ENCODE data around the gene ATG10.
"Not testable (repeated sequence)": the region's sequence is repeated elsewhere in the genome, so short reads cannot be mapped to it uniquely, and the experiment has no call there.

ATG10 gene

DNA sequence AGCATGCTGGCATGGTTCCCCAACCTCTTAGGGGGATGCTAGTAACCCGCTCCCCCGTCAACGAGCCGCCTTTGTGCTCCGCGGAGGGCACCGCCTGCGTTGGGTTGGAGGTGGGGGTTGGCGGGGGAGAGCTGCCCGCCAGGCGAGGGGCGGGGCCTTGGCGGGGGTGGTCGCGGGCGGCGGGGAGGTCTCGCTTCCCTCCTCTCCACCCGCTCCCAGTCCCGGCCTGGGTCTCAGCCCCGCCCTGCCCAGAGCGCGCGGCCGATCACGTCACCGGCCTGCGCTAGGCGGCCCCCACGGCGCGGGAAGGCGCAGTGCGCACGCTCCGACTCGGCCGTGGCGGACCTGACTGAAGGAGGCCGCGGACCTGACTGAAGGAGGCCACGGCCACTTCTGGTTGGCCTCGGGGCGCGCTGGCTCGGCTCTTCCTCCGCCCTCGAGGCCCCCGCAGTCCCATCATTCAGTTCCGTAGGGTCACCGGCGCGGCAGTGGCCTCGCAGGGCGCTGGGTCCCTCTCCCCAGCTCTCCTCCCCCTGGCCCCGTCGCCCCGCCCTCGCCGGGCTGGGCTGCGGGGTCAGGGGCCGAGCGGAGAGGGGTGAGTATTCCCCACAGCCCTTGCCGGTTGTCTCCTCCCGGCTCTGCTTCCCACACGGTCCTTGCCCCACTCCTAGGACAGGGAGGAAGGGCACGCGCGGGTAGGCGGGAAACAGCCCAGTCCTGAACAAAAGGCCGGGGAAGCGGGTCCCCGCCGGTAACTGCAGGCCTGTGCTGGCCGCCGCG lies at the start of gene ATG10:
TSS of gene ATG10 (plus strand) at position 312 of the 780 bp plus-strand sequence. CDS start 15,548 bp downstream, outside the sequence.
- DNase-seq (ENCODE audit: low read depth in 1 of 2, low spot score in 1 of 2), result peak; percentile 71 to 84

DNA sequence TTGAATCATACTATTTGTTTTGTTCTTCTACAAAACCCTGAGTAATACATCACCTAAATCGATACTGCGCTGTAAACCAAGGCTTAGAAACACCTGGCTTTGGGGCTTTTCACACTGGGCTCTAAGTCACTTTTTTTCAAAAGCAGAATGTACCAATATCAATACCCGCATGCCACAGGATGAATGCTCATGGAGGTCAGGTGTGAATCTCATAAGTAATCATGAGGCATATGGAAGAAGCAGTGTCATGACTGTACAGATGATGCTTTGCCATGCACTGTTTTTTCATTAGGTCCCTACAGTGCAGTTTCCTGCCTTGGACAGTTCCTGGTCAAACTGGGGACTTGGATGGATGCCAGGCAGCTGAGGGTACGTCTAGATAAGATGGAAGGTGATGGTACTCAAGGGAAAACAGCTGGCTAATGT lies 49.0 kb upstream of the ATG10 start:
- DNase-seq (ENCODE audit: low read depth in 1 of 2, low spot score in 1 of 2), result no peak

DNA sequence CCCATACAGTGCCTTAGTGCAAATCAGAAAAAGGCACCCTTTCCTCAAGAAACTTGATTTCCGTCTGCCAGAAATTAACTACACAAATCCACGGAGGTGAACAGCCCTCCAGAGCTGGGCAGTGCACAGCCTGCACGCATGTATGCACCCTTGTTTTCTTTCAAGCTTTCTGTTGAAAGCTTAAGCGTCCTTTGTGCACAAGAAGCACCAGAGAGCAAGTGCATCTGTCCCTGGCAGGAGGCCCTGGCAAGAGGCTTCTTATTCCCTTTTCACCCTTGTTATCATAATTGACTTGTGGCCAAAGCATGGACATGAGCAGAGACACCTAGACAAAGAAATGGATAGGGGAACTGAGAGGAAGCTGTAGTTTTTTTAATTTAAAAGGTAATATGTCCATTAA lies 47.4 kb upstream of the ATG10 start:
- no peak for DNase-seq (ENCODE audit: low read depth in 1 of 2, low spot score in 1 of 2)

GRCh38 chr5:81925009-81925408 lies 46.8 kb upstream of the ATG10 start:
- DNase-seq (ENCODE audit: low read depth in 1 of 2, low spot score in 1 of 2), result no peak

DNA sequence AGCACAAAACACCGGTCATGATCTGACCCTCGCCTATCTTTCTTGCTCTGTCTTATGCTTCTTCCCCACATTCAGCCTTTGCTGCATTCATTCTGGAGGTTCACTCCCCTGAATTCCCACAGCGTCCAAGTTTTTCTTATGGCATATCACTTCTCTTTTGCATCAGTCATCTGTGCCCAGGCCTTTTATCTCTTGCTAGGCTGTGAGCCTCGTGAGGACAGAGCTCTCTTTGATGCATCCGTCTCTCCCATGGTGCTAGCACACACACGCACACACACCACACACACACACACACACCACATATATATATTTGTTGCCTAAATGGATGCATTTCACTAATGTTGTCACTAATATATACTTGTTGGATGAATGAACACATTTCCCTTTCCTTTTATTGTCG lies 45.8 kb upstream of the ATG10 start:
- no peak for DNase-seq (ENCODE audit: low read depth in 1 of 2, low spot score in 1 of 2)

DNA sequence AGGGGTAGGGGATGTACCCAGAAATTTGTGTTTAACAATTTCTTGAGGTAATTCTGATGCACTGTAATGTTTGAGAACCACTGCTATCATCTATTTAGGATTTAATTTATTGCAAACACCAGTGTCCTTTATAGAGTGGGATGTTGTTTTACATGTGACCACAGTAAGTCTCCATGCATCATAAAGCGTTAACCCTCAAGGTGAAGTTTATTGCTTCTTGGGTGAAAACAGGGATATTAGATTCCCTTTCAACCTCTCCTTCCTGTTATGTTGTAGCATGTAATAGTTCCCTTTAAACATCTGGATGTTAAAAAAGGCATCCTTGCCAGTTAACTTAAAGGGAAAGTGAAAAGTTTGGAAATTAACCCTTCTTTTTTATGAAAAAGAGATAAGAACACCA lies 35.8 kb upstream of the ATG10 start:
- no peak for DNase-seq (ENCODE audit: low read depth in 1 of 2, low spot score in 1 of 2)

DNA sequence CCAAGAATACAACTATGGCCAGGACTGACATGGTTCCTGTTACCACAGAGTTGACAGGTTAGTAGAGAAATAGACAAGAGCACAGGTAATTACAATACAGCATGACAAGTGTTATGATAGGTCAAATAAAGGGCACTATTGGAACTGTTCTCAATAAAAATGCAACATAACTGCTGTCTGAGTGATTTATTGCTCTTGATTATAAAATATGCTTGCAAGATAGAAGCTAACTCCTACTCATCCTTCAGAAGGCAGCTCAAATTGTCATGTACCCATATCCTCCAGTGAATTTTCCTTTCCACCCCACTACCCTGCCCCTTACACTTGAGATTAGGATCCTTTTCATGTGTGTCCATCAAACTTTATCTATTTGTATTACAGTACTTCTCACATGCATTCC lies 35.1 kb upstream of the ATG10 start:
- no peak for DNase-seq (ENCODE audit: low read depth in 1 of 2, low spot score in 1 of 2)

DNA sequence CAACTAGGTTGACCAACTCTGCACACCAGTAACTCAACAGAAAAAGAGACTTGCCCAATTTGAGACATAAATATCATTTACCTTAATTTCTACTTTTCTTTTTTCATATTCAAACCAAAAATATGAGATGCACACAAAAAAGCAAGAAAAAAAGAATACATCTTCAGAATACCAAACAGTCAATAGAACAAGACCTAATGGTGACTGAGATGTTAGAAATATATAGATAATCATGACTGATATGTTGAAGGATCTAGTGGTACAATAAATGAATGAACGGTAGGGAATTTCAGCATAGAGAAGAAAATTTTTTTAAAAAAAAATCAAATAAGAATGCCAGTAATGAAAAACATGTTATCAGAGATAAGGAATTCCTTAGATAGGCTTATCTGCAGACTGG lies 29.1 kb upstream of the ATG10 start:
- no peak for DNase-seq (ENCODE audit: low read depth in 1 of 2, low spot score in 1 of 2)

GRCh38 chr5:81948349-81948748 lies 23.5 kb upstream of the ATG10 start:
- DNase-seq (ENCODE audit: low read depth in 1 of 2, low spot score in 1 of 2), result no peak

- DNase-seq (ENCODE audit: low read depth in 1 of 2, low spot score in 1 of 2), result no peak
These were observed 22.4 kb upstream of the ATG10 start for GRCh38 chr5:81949462-81949861.

GRCh38 chr5:81950996-81951395 lies 20.8 kb upstream of the ATG10 start:
- no peak for DNase-seq (ENCODE audit: low read depth in 1 of 2, low spot score in 1 of 2)

GRCh38 chr5:81954796-81955195 lies 17.0 kb upstream of the ATG10 start:
- not testable (repeated sequence) for DNase-seq (ENCODE audit: low read depth in 1 of 2, low spot score in 1 of 2)

DNA sequence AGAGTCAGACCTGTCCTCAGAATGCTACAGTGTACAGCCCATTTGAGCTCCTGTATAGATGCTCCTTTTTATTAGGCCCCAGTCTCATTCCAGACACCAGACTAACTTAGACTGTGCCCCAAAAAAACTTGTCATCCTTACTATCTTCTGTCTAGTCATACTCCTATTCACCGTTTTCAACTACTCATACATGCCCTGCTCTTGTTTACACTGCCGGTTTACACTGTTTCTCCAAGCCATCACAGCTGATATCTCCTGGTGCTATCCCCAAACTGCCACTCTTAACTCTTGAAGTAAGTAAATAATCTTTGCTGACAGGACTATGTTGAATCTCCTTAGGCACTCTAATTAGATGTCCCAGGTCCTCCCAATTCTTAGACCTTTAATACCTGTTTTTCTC lies 13.7 kb upstream of the ATG10 start:
- DNase-seq (ENCODE audit: low read depth in 1 of 2, low spot score in 1 of 2), result not testable (repeated sequence)

GRCh38 chr5:81961651-81962440 lies 10.0 kb upstream of the ATG10 start:
- DNase-seq (ENCODE audit: low read depth in 1 of 2, low spot score in 1 of 2), result no peak

DNA sequence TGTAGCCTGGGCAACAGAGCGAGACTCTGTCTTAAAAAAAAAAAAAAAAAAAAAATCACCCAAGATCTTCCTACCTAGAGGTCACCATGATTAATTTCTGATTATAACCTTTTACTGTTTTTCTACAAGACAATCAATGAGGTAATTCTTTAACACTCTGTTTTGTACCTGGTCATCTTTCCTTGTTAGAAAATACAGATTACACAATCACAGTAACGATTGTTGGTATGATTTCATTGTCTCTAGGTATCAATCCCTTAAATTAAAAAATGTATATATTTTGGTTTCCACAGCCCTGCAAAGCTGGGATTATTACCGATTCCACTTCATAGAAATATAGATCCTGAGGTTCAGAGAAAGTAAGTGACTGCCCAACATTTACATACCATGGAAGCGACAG lies 8.3 kb upstream of the ATG10 start:
- DNase-seq (ENCODE audit: low read depth in 1 of 2, low spot score in 1 of 2), result no peak

GRCh38 chr5:81965524-81965923 lies 6.3 kb upstream of the ATG10 start:
- no peak for DNase-seq (ENCODE audit: low read depth in 1 of 2, low spot score in 1 of 2)

DNA sequence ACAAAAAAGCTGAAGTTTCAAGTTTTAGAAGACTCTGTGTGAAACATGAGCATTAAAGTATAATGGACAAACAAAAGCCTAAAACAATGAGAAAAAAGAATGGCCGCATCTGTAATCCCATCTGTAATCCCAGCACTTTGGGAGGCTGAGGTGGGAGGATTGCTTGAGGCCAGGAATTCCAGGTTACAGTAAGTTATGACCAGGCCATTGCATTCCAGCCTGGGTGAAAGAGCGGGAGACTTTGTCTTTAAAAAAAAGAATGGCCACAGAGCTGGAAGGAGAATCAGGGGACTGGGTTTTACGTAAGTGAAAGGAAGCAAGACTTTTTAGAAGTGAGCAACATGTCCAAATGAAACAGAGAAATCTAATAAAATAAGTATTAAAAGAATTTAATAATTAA lies 2.6 kb upstream of the ATG10 start:
- DNase-seq (ENCODE audit: low read depth in 1 of 2, low spot score in 1 of 2), result no peak

- no peak for DNase-seq (ENCODE audit: low read depth in 1 of 2, low spot score in 1 of 2)
These were observed 1.9 kb upstream of the ATG10 start for GRCh38 chr5:81969912-81970311.

DNA sequence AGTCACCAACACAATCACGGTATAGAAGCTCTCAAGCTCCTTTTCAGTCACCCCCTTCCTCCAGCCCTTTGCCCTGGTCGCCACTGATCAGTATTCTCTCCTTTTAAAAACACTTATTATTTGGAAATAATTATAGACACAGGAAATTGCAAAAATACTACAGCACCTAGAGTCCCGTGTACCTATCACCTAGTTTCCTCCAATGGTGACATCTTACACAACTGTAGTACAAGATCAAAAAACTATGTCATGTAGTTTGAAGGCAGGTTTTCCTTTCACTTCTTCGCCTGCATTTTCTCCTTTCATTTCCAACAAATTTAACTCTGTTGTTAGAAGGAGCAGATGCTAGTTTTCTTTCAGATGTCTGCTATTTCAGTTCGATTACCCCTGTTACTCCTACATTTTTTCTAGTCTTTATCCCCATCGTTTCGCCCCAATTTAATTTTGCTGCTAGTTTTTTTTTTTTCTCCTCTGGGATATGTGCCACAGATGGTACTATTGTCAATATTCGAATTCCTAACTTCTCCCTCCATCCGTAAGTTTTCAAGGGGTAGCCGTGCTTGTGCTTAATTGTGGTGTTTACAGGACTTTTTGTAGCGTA lies 612 bp upstream of the ATG10 start:
- no peak for DNase-seq (ENCODE audit: low read depth in 1 of 2, low spot score in 1 of 2)

- no peak for DNase-seq (ENCODE audit: low read depth in 1 of 2, low spot score in 1 of 2)
These were observed 615 bp downstream of the ATG10 start for GRCh38 chr5:81972492-81972783.

DNA sequence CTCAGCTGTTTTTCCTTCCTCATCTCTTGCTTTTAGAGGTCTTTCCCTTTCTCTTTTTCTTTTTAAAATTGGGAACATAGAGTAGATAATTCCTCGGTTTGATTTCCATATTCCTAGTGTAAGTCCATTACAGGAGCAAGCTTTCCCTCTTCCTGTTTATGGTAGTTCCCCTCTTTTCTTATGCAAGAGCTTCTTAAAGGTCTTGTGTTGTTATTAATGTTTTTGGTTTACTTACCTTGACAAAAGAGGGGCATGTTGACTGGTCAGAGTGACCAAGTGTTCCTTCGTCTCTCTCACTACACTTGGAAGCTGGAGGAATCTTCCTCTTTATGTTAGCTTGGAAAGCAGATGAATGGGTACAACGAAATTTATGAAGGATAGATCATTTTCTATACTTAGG lies 8.3 kb downstream of the ATG10 start:
- no peak for DNase-seq (ENCODE audit: low read depth in 1 of 2, low spot score in 1 of 2)

GRCh38 chr5:81980598-81981260 lies 8.9 kb downstream of the ATG10 start:
- DNase-seq (ENCODE audit: low read depth in 1 of 2, low spot score in 1 of 2), result no peak
